K562 (cell line): Measurements from ENCODE around the gene BEST4. TPM values are rescaled to one million over a fixed set of nuclear protein-coding genes. Genes with fewer than 3 reads are reported as not detected.
A peak's percentile ranks its signal among the peaks of the same experiment; 100 is the strongest.

Source experiments
- ATAC-seq: fragments of 200-7000 bp; cut with Tn5 transposase; 3 replicates; pipeline ENCODE4 v1.9.1; 2020; ENCODE audit warnings: moderate library complexity
- BruUV-seq: library from RNA; stranded (reverse); fragments of 400-500 nt; replicated peaks from 2 replicates; lab custom pipeline; 2021; lab: Mats Ljungman, UMichigan
- CTCF ChIA-PET: fragments of 300-600 bp; formaldehyde crosslinking; extraction: SDS; loops from one replicate; lab custom pipeline; 2021; ENCODE audit warnings: low intra/inter-chr PET ratio; lab: Yijun Ruan, JAX
- POLR2A ChIA-PET: fragments of 300-600, 350-650 bp; sonication (Branson Sonifier 250); formaldehyde crosslinking; extraction: SDS; loops from one replicate; lab custom pipeline; 2021; ENCODE audit warnings: antibody characterized with exemption, inconsistent platforms; lab: Yijun Ruan, JAX
- DNase-seq, 4 experiments: peaks; one replicate each; pipeline versions ENCODE4 v3.0.0 to v3.0.0-alpha.2; 2011 to 2018; ENCODE audit warnings: low spot score in 3 of 4, mixed read lengths in 3 of 4; ENCODE audit errors: extremely low read depth in 1 of 4
- FAIRE-seq: peaks from 2 replicates; lab custom pipeline; 2011; peaks lifted over from hg19 to GRCh38; lab: Jason Lieb, UNC
- H2AFZ ChIP-seq: 2 replicates; pipeline ENCODE4 v1.6.0; 2011; ENCODE audit warnings: low read depth, low read length, control low read depth, inconsistent platforms
- H3K27ac ChIP-seq: fragments of 200-600 bp; 3 replicates; pipeline ENCODE4 v1.8.0; 2011; ENCODE audit warnings: low read depth, mild to moderate bottlenecking, control low read depth, inconsistent platforms, low read length, moderate library complexity, mixed read lengths; ENCODE audit errors: extremely low read depth
- H3K27me3 ChIP-seq, 2 experiments: fragments of 300-600 bp in 1 of 2; 2 replicates in 1 of 2; 3 replicates in 1 of 2; pipeline versions ENCODE4 v1.6.0 to v1.8.0; 2011; ENCODE audit warnings: inconsistent platforms in 2 of 2, low read length in 2 of 2, mild to moderate bottlenecking in 1 of 2, mixed read lengths in 1 of 2, moderate library complexity in 1 of 2; ENCODE audit not compliant: control insufficient read depth in 2 of 2, insufficient read depth in 2 of 2
- H3K36me3 ChIP-seq: fragments of 300-600 bp; 3 replicates; pipeline ENCODE4 v1.8.0; 2011; ENCODE audit warnings: mild to moderate bottlenecking, low read length, inconsistent platforms; ENCODE audit not compliant: control insufficient read depth, insufficient read depth
- H3K4me1 ChIP-seq, 2 experiments: fragments of 200-600 bp in 1 of 2; replicated peaks in 1 of 2; 2 replicates in 1 of 2; 3 replicates in 1 of 2; pipeline versions ENCODE4 v1.5.1 to v1.8.0; 2011; ENCODE audit warnings: inconsistent platforms in 2 of 2, low read length in 2 of 2, mild to moderate bottlenecking in 1 of 2, mixed read lengths in 1 of 2, moderate library complexity in 1 of 2; ENCODE audit not compliant: control insufficient read depth in 2 of 2, insufficient read depth in 2 of 2
- H3K4me2 ChIP-seq: 2 replicates; pipeline ENCODE4 v1.6.1; 2011; ENCODE audit warnings: low read length, control low read depth, inconsistent platforms, mixed read lengths; ENCODE audit not compliant: insufficient read depth
- H3K4me3 ChIP-seq: fragments of 200-600 bp; sonication (generic), shearing (Covaris generic); 2 replicates; pipeline ENCODE4 v1.5.1; 2016; ENCODE audit warnings: control low read depth, inconsistent platforms
- H3K79me2 ChIP-seq: fragments of 200-600 bp; 3 replicates; pipeline ENCODE4 v1.8.0; 2011; ENCODE audit warnings: low read length, inconsistent platforms; ENCODE audit not compliant: control insufficient read depth, insufficient read depth
- H3K9ac ChIP-seq, 2 experiments: 2 replicates each; pipeline versions ENCODE4 v1.6.0 to v1.6.1; 2011; ENCODE audit warnings: low read depth in 2 of 2, low read length in 2 of 2, control low read depth in 1 of 2, inconsistent platforms in 1 of 2, mild to moderate bottlenecking in 1 of 2, mixed read lengths in 1 of 2; ENCODE audit not compliant: insufficient read depth in 1 of 2
- H3K9me1 ChIP-seq: one replicate; pipeline ENCODE4 v1.6.0; 2011; ENCODE audit warnings: inconsistent platforms, mild to moderate bottlenecking, low read length, moderate library complexity; ENCODE audit not compliant: control insufficient read depth, insufficient read depth
- H3K9me3 ChIP-seq: replicated peaks from 2 replicates; pipeline ENCODE4 v1.5.1; 2011; ENCODE audit warnings: low read depth, low read length, inconsistent platforms; ENCODE audit not compliant: control insufficient read depth, insufficient read depth
- H4K20me1 ChIP-seq: replicated peaks from 2 replicates; pipeline ENCODE4 v1.6.1; 2011; ENCODE audit warnings: low read length, inconsistent platforms, mixed read lengths; ENCODE audit not compliant: control insufficient read depth, insufficient read depth
- HDAC6 ChIP-seq: IDR thresholded peaks from 2 replicates; pipeline ENCODE4 v1.6.1; 2012; ENCODE audit warnings: low read depth, mild to moderate bottlenecking, control low read depth, inconsistent platforms, low read length, moderate library complexity
- ID3 ChIP-seq, 2 experiments: fragments of 250-450 bp in 1 of 2; fragments of 450-650 bp in 1 of 2; sonication (Bioruptor Pico) in 1 of 2; IDR thresholded peaks; 2 replicates each; pipeline versions ENCODE4 v1.6.1 to v1.8.0; 2016 to 2021; ENCODE audit warnings: mild to moderate bottlenecking in 2 of 2, moderate library complexity in 2 of 2, missing compliant biosample characterization in 1 of 2, missing genetic modification characterization in 1 of 2
- NFXL1 ChIP-seq: fragments of 450-650 bp; formaldehyde crosslinking; IDR thresholded peaks from 2 replicates; pipeline ENCODE4 v1.4.0; 2021; ENCODE audit warnings: mild to moderate bottlenecking
- POLR2G ChIP-seq: fragments of 200-400 bp; formaldehyde crosslinking; IDR thresholded peaks from 2 replicates; pipeline ENCODE4 v1.6.1; 2017; ENCODE audit warnings: low read depth, mild to moderate bottlenecking, antibody characterized with exemption, low read length, moderate library complexity
- PYGO2 ChIP-seq: fragments of 450-650 bp; IDR thresholded peaks from 2 replicates; pipeline ENCODE4 v1.6.1; 2016; ENCODE audit warnings: mild to moderate bottlenecking, missing genetic modification characterization, moderate library complexity, missing compliant biosample characterization
- ZNF175 ChIP-seq: fragments of 200-800 bp; sonication (Bioruptor generic); IDR thresholded peaks from 2 replicates; pipeline ENCODE4 v1.6.1; 2016; ENCODE audit warnings: low read depth, mild to moderate bottlenecking, missing genetic modification characterization, missing compliant biosample characterization
- ZNF75A ChIP-seq: fragments of 450-650 bp; formaldehyde crosslinking; IDR thresholded peaks from 2 replicates; pipeline ENCODE4 v1.4.0; 2020; ENCODE audit warnings: mild to moderate bottlenecking
- WGBS: fragments of 100-300 bp; shearing (Covaris generic); methylation state at CpG from one replicate; pipeline ENCODE4 v1.1.6; 2016; ENCODE audit warnings: low coverage, mixed read lengths; ENCODE audit not compliant: insufficient coverage; ENCODE audit errors: missing lambda C conversion rate; 5-methylcytosine and 5-hydroxymethylcytosine counted together
- in situ Hi-C: fragments of 300-500 bp; cut with MboI; formaldehyde crosslinking; loops from 4 replicates; pipeline ENCODE4 v1.15.0; 2018; ENCODE audit warnings: inconsistent platforms, mixed read lengths
- intact Hi-C: fragments of 100-400 bp; cut with micrococcal nuclease; formaldehyde crosslinking; loops from 2 replicates; pipeline ENCODE4 v1.14.2; 2022
- polyA plus RNA-seq, 8 experiments: library from polyadenylated mRNA; depleted of rRNA in 4 of 8; stranded (reverse) in 5 of 8; unstranded in 3 of 8; fragments of >200 nt; fragmentation: Nextera tagmentation in 2 of 8; fragmentation: Illumina TruSeq in 1 of 8; extraction: Ambion mirVana in 2 of 8; extraction: Trizol in 1 of 8; gene quantifications; 2 replicates each; pipeline versions ENCODE4 v1.2.1 to v1.2.3, GENCODE V29; 2011 to 2014; ENCODE audit warnings: inconsistent platforms in 1 of 8, missing spikeins in 1 of 8
- total RNA-seq, 7 experiments: library from RNA; depleted of rRNA in 6 of 7; stranded (reverse); fragments of >200 nt in 6 of 7; fragmentation: Illumina TruSeq in 2 of 7; extraction: Trizol in 2 of 7; gene quantifications; 2 replicates each; pipeline versions ENCODE4 v1.2.1 to v1.2.3, GENCODE V29; 2011 to 2021; ENCODE audit warnings: low replicate concordance in 1 of 7
- TF ChIP-seq, protein P1 (sequence below): fragments of 450-650 bp; IDR thresholded peaks from 2 replicates; pipeline ENCODE4 v1.6.1; 2016; ENCODE audit warnings: missing biosample characterization, missing genetic modification characterization
- TF ChIP-seq, protein P2 (sequence below): sonication (generic); formaldehyde crosslinking; IDR thresholded peaks from 2 replicates; pipeline ENCODE4 v1.8.0; 2023; ENCODE audit warnings: mild to moderate bottlenecking, missing genetic modification reagents
- TF ChIP-seq, protein P3 (sequence below), 2 experiments: fragments of 450-650 bp; IDR thresholded peaks; 2 replicates each; pipeline ENCODE4 v1.6.1; 2016

Gene BEST4
- total and polyA plus RNA-seq, 9 of the 15 experiments (the other 6 are each of a cell fraction or from before 2014, with no cell fraction given): 0.07 to 0.11 TPM; not detected in 7

DNA sequence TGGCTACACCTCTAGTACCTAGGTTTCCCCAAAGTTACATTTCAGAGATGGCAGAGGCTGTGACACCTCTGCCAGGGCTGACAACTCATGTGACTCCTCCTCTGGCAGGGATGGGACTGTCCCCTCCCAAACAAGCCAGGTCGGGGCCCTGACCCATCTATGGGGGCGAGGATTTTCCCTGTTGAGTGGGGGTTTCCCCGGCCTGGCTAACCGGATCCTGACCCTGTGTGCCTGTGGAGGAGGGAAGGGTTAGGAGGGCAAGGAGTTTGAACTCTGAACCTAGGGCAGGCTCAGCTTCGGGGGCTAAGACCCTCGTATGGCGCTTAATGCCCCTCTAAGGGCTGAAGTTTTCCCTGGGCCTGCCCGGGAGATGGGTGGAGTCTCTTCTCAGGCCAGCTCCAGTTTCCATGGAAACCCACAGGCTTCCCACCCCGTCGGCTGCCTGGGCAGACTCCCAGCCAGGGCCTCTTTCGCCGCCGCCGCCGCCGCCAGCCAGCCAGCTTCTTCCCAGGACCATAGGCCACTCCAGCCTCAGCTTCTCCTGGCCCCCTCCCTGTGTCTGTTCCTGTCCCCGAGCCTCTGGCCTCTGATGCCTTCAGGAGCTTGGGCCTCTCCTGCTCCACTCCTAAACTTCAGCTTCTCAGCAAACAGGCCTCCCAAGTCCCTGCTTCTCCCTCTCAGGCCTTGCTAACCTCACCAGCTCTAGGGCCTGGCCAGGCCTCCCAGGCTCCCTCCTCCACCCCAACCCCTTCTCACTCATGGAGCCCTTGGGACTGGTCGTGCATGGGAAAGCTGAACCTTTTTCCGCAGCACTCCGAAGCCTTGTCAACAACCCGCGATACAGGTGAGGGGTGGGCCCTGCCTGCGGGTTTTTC lies 20.3 kb upstream of the BEST4 start, which contains the start of gene BTBD19:
Gene BTBD19 (plus strand): TSS at position 461 of the 875 bp plus-strand sequence. CDS start 298 bp downstream, at position 759.
- intact Hi-C loops: loop anchor here (10.0 kb wide), 1 partner anchor 173 kb away; no protein-coding TSS in a partner anchor
- POLR2A ChIA-PET: interaction anchor here (0.6 to 16.9 kb wide), 26 partner anchors 8 to 498 kb away, joined by 3 to 594 read pairs (median 4); partner anchors contain the start of genes BEST4, HECTD3, PLK3 and RNU5D-1
- Histone ChIP-seq H3K9me1 (peaks cover 6% of the 10 kb centered on the region), H3K79me2 (peaks cover 16% of the 10 kb centered on the region; the same call in 1 of the 3 replicates), H3K9me3 (no peaks in the 10 kb centered on the region), H2AFZ (peak within 1 kb of the TSS; percentile 96), H3K36me3 (peaks cover 36% of the 10 kb centered on the region; the same call in 2 of the 3 replicates), H4K20me1 (no peaks in the 10 kb centered on the region), H3K27me3 (no peaks in the 10 kb centered on the region), H3K4me3 (peak within 1 kb of the TSS; percentile 30), H3K4me2 (peak within 1 kb of the TSS; percentile 80), H3K9ac (peak within 1 kb of the TSS; percentile 86 to 92), H3K27ac (peak within 1 kb of the TSS; percentile 100), H3K4me1 (peaks cover 59 to 72% of the 10 kb centered on the region in 2 experiments)
- CTCF ChIA-PET: no interaction called here
- no TSS peak for BruUV-seq
- FAIRE-seq (peak; percentile 37), ATAC-seq (peak; percentile 52), DNase-seq (peak; percentile 74 to 89 (median 82))
- WGBS: 19% methylated on average over 23 of the region's 23 CpGs
- in situ Hi-C loops: loop anchor here (10.0 kb wide), 1 partner anchor 687 kb away; the partner anchor contains the start of gene TESK2
- TF ChIP-seq POLR2G (peak; percentile 78), PYGO2 (tag) (peak; percentile 68), ZNF75A (CRISPR knock-in tag) (peak; percentile 53; the same call in 1 of the 2 replicates), ID3 (CRISPR knock-in tag; IDR thresholded peaks at IDR 0.05) (no peak), ID3 (tag; IDR thresholded peaks at IDR 0.05) (peak; percentile 10), NFXL1 (CRISPR knock-in tag) (peak; percentile 83; the same call in 1 of the 2 replicates), HDAC6 (0 out of 2 replicates have a peak, but pooled peaks have one; percentile 30), ZNF175 (CRISPR knock-in tag) (0 out of 2 replicates have a peak, but pooled peaks have one; percentile 26)
- TF ChIP-seq, protein P1, sequence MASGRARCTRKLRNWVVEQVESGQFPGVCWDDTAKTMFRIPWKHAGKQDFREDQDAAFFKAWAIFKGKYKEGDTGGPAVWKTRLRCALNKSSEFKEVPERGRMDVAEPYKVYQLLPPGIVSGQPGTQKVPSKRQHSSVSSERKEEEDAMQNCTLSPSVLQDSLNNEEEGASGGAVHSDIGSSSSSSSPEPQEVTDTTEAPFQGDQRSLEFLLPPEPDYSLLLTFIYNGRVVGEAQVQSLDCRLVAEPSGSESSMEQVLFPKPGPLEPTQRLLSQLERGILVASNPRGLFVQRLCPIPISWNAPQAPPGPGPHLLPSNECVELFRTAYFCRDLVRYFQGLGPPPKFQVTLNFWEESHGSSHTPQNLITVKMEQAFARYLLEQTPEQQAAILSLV (tag): peak; percentile 80
- TF ChIP-seq, protein P2, sequence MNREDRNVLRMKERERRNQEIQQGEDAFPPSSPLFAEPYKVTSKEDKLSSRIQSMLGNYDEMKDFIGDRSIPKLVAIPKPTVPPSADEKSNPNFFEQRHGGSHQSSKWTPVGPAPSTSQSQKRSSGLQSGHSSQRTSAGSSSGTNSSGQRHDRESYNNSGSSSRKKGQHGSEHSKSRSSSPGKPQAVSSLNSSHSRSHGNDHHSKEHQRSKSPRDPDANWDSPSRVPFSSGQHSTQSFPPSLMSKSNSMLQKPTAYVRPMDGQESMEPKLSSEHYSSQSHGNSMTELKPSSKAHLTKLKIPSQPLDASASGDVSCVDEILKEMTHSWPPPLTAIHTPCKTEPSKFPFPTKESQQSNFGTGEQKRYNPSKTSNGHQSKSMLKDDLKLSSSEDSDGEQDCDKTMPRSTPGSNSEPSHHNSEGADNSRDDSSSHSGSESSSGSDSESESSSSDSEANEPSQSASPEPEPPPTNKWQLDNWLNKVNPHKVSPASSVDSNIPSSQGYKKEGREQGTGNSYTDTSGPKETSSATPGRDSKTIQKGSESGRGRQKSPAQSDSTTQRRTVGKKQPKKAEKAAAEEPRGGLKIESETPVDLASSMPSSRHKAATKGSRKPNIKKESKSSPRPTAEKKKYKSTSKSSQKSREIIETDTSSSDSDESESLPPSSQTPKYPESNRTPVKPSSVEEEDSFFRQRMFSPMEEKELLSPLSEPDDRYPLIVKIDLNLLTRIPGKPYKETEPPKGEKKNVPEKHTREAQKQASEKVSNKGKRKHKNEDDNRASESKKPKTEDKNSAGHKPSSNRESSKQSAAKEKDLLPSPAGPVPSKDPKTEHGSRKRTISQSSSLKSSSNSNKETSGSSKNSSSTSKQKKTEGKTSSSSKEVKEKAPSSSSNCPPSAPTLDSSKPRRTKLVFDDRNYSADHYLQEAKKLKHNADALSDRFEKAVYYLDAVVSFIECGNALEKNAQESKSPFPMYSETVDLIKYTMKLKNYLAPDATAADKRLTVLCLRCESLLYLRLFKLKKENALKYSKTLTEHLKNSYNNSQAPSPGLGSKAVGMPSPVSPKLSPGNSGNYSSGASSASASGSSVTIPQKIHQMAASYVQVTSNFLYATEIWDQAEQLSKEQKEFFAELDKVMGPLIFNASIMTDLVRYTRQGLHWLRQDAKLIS (CRISPR knock-in tag): 0 out of 2 replicates have a peak, but pooled peaks have one; percentile 21
- TF ChIP-seq, protein P3, sequence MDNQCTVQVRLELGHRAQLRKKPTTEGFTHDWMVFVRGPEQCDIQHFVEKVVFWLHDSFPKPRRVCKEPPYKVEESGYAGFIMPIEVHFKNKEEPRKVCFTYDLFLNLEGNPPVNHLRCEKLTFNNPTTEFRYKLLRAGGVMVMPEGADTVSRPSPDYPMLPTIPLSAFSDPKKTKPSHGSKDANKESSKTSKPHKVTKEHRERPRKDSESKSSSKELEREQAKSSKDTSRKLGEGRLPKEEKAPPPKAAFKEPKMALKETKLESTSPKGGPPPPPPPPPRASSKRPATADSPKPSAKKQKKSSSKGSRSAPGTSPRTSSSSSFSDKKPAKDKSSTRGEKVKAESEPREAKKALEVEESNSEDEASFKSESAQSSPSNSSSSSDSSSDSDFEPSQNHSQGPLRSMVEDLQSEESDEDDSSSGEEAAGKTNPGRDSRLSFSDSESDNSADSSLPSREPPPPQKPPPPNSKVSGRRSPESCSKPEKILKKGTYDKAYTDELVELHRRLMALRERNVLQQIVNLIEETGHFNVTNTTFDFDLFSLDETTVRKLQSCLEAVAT (IDR thresholded peaks at IDR 0.05): peak in 1 of 2 experiments; percentile 71; a peak in 2 of 4 replicates
